Sigmoid colon (tissue), 4 donors: Measurements from ENCODE around the gene RANBP9.

ENCODE experiments used
- CTCF ChIP-seq, 4 experiments: fragments of 450-650 bp in 3 of 4; fragments of 200-600 bp in 1 of 4; IDR thresholded peaks; one replicate each; pipeline ENCODE4 v1.5.1; 2016 to 2019; ENCODE audit warnings: antibody characterized with exemption in 4 of 4, mild to moderate bottlenecking in 3 of 4, moderate library complexity in 2 of 4
- EP300 ChIP-seq, 4 donors: sonication (generic); formaldehyde crosslinking; IDR thresholded peaks; one replicate each; pipeline ENCODE4 v1.6.1; 2017; ENCODE audit warnings: antibody characterized with exemption in 4 of 4
- POLR2A ChIP-seq, 2 donors: fragments of 450-650 bp; IDR thresholded peaks; one replicate each; pipeline ENCODE4 v1.6.1; 2016; ENCODE audit warnings: antibody characterized with exemption in 2 of 2, mild to moderate bottlenecking in 2 of 2, moderate library complexity in 2 of 2

GRCh38 chr6:13576017-13576416 lies 135.6 kb downstream of the RANBP9 start:
- no peak for TF ChIP-seq CTCF (IDR thresholded peaks at IDR 0.05)
- TF ChIP-seq EP300 (IDR thresholded peaks at IDR 0.05), result no peak
- no peak for TF ChIP-seq POLR2A (IDR thresholded peaks at IDR 0.05)
